Activated CD4-positive, alpha-beta T cell treated with anti-CD3 and anti-CD28 coated beads, Interleukin-2, amount 10 ng/mL, durations not matched to agents 7 days and 5 days (primary cell): ENCODE measurements around the gene SORCS2. TPM values are rescaled to one million over a fixed set of nuclear protein-coding genes. Genes with fewer than 3 reads are reported as not detected.

Source experiments
- CTCF ChIA-PET: fragments of 350-600 bp; sonication (Branson Sonifier 250); formaldehyde crosslinking; loops from one replicate; lab custom pipeline; 2021; ENCODE audit warnings: antibody characterized with exemption; lab: Charles Lee
- POLR2A ChIA-PET: fragments of 350-600 bp; sonication (Branson Sonifier 250); formaldehyde crosslinking; loops from one replicate; lab custom pipeline; 2021; ENCODE audit warnings: antibody characterized with exemption; lab: Charles Lee
- DNase-seq: peaks from one replicate; pipeline ENCODE4 v3.0.0-alpha.2; 2020
- H3K27ac Mint-ChIP-seq: one replicate; pipeline ENCODE4 v1.8.0; 2021; ENCODE audit warnings: mild to moderate bottlenecking, moderate library complexity, mixed read lengths
- H3K27me3 Mint-ChIP-seq: one replicate; pipeline ENCODE4 v1.8.0; 2021; ENCODE audit warnings: mixed read lengths
- H3K36me3 Mint-ChIP-seq: one replicate; pipeline ENCODE4 v1.8.0; 2021; ENCODE audit warnings: low read depth, mixed read lengths
- H3K4me1 Mint-ChIP-seq: one replicate; pipeline ENCODE4 v1.8.0; 2021; ENCODE audit warnings: mixed read lengths
- H3K4me3 Mint-ChIP-seq: one replicate; pipeline ENCODE4 v1.8.0; 2021; ENCODE audit warnings: mild to moderate bottlenecking, moderate library complexity, mixed read lengths
- H3K9me3 Mint-ChIP-seq: one replicate; pipeline ENCODE4 v1.8.0; 2021; ENCODE audit warnings: mixed read lengths
- total RNA-seq, 2 experiments: library from RNA; stranded (reverse); gene quantifications; one replicate each; pipeline ENCODE4 v1.2.3, GENCODE V29; 2021

SORCS2 gene
- total RNA-seq, 2 experiments from 2014 or later, result not detected

DNA sequence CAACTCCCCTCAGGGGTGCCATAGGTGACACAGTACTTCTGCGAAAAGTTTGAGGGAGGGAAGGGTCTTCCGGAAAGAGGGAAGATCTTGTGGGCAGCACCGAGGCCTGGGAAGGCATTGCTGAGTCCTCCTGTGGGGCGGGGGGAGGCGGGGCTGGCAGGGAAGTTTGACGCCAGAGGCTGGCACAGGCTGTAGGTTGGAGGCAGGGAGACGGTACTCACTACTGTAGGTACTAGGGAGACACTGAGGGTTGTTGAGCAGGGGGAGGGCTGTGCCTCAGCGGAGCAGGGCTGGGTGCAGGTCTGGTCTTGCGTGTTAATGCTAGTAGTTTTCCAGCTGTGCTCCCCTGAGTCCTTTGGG lies 265.7 kb downstream of the SORCS2 start:
- no peak for DNase-seq
- POLR2A ChIA-PET, result no interaction called here
- H3K9me3 Mint-ChIP-seq, result no peaks in the 10 kb centered on the region
- CTCF ChIA-PET, result interaction anchor here (1.2 kb wide), 1 partner anchor 13 kb away, joined by 3 read pairs; no protein-coding TSS in a partner anchor
- no peaks in the 10 kb centered on the region for H3K27me3 Mint-ChIP-seq
- H3K4me1 Mint-ChIP-seq, result no peaks in the 10 kb centered on the region
- no peaks in the 10 kb centered on the region for H3K36me3 Mint-ChIP-seq
- no peak overlapping the region for H3K4me3 Mint-ChIP-seq
- H3K27ac Mint-ChIP-seq, result no peak overlapping the region

DNA sequence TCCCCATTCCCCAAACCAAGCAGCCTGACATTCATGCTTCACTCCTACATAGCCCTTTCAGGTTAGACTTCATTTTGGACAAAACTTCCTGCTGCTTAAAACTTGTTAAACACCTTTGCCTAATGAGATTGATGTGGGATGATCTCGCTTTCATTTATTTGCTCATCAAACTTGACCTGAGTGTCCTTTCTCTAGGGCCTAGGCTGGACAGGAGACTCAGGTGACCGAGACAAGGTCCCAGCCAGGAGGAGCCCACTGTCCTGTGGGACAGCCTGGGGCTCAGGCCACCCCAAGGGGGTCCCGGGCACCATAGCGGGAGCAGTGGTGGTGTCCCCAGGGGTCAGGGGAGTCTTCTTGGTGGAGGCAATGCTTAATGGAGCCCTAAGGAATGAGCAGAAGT lies 266.1 kb downstream of the SORCS2 start:
- Mint-ChIP-seq H3K9me3 (no peaks in the 10 kb centered on the region), H3K27ac (no peak overlapping the region), H3K36me3 (no peaks in the 10 kb centered on the region), H3K4me3 (no peak overlapping the region), H3K27me3 (no peaks in the 10 kb centered on the region), H3K4me1 (no peaks in the 10 kb centered on the region)
- no peak for DNase-seq
- ChIA-PET CTCF (interaction anchor here (1.2 kb wide), 1 partner anchor 12 kb away, joined by 3 read pairs; no protein-coding TSS in a partner anchor), POLR2A (no interaction called here)

DNA sequence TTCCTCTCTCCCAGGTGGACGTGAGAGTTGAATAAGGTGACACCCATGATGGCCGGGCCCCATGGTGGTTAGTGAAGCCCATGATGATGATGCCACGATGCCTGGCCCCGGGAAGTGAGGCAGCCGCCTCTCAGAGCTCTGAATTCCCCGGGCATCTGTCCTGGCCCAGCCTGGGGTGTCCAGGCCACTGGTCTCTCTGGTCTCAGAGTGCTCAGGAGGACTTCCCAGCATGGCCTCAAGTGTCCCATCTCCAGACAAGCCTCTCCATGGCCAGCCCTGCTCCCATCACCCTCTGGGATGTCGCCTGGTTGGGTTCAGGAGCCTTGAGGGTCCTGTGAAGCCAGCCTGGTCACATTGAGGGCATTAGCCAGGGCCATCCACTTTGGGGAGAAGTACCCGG lies 267.1 kb downstream of the SORCS2 start:
- Mint-ChIP-seq H3K27me3 (no peaks in the 10 kb centered on the region), H3K27ac (no peak overlapping the region), H3K36me3 (no peaks in the 10 kb centered on the region), H3K4me3 (no peak overlapping the region), H3K4me1 (no peaks in the 10 kb centered on the region), H3K9me3 (no peaks in the 10 kb centered on the region)
- ChIA-PET POLR2A (no interaction called here), CTCF (no interaction called here)
- DNase-seq, result no peak

DNA sequence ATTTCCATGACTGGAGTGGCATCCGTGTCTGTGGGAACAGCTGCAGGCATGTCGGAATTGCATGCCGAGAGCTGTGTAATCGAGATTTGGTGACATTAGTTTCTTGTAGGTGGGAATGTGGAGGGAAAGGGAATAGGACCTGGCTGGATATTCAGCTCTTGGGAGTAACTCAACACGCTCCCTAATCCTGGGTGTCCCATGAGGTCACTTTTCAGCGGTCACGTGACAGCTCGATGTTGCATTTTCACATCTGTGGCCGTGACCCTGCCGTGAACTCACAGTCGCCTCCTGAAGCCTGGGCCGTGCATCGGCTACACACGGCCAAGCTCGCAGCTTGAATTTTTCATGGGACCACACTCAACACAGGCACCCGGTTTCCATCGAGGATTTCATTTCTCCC lies 268.2 kb downstream of the SORCS2 start:
- Mint-ChIP-seq H3K27ac (no peak overlapping the region), H3K36me3 (no peaks in the 10 kb centered on the region), H3K27me3 (no peaks in the 10 kb centered on the region), H3K9me3 (peaks cover under 1% of the 10 kb centered on the region), H3K4me3 (no peak overlapping the region), H3K4me1 (no peaks in the 10 kb centered on the region)
- ChIA-PET CTCF (no interaction called here), POLR2A (no interaction called here)
- DNase-seq, result no peak

DNA sequence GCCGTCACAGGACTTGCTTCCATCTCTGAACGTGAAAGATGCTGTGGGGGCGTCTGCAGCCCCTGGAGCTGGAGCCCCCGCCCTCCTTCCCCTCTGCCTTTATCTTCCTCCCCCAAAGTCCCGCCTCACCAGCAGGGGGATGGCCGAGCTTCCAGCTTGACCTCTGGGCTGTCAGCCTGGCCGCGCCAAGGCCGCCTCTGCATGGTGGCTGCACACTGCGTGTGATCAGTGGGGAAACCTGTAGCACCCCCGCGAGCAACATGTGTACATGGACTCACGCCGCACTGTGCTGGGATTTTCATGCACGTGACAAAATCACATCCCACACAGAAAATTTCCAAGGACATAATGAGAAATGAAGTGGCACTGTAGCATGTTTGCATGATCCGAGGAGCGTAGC lies 268.9 kb downstream of the SORCS2 start:
- ChIA-PET POLR2A (no interaction called here), CTCF (no interaction called here)
- H3K4me3 Mint-ChIP-seq, result no peak overlapping the region
- no peaks in the 10 kb centered on the region for H3K27me3 Mint-ChIP-seq
- H3K36me3 Mint-ChIP-seq, result no peaks in the 10 kb centered on the region
- DNase-seq, result no peak
- peaks cover 2% of the 10 kb centered on the region for H3K9me3 Mint-ChIP-seq
- no peak overlapping the region for H3K27ac Mint-ChIP-seq
- no peaks in the 10 kb centered on the region for H3K4me1 Mint-ChIP-seq

DNA sequence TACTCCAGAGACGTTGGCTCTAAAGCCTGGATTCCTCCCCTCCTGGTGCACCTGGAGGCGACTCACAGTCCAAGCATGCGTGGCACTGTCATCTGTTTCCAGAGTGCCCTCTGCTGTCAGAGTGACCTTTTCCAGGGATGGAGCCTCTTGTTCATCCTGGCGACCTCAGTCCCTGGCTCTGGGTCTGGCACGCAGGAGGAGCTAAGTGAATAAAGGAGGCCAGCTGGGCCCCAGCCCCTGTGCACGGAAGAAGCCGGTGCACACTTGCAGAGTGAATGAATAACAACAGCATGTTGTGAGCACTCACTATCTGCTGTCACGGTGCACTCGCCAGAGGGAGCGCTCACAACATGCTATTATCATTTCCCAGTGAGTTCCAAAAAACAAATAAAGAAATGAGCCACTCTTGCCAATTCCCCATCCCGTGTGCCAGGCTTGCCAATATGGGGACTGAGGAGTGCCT lies 270.2 kb downstream of the SORCS2 start:
- Mint-ChIP-seq H3K4me3 (no peak overlapping the region), H3K36me3 (no peaks in the 10 kb centered on the region), H3K4me1 (no peaks in the 10 kb centered on the region), H3K27ac (no peak overlapping the region), H3K27me3 (no peaks in the 10 kb centered on the region), H3K9me3 (peaks cover 2% of the 10 kb centered on the region)
- no peak for DNase-seq
- ChIA-PET CTCF (no interaction called here), POLR2A (no interaction called here)

DNA sequence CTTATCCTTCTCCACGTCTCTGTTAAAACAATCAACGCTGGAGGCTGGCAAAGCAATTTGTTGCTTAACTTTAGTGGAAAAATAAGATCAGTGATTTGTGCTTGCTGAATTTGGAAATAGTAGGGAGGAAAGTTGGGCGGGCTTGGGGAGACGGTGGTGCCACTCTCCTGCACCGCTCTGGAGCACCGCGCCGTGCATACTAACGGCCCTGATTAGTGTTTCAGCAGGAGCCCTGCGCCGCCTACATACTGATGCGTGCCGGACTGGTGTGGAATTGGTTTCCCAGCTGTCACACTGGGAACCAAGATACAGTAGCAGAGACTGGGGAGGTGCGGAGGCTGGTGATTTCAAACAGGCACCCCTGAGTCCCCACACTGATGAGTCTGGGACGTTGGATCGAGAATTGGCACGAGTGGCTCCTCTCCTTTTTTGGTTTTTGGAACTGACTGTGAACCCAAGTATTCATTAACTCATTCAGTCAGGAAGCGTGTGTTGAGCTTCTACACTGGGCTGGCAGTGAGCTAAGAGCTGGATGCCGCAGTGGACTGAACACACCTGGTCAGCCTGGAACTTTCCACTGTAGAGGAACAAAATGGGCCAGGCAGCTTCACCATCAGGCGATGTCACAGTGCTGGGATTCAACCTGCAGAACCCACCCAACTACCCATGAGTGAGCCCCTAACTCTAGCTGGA lies 271.4 kb downstream of the SORCS2 start:
- peaks cover 2% of the 10 kb centered on the region for H3K9me3 Mint-ChIP-seq
- no peaks in the 10 kb centered on the region for H3K27me3 Mint-ChIP-seq
- DNase-seq, result no peak
- H3K27ac Mint-ChIP-seq, result no peak overlapping the region
- ChIA-PET POLR2A (no interaction called here), CTCF (no interaction called here)
- H3K4me1 Mint-ChIP-seq, result no peaks in the 10 kb centered on the region
- no peaks in the 10 kb centered on the region for H3K36me3 Mint-ChIP-seq
- H3K4me3 Mint-ChIP-seq, result no peak overlapping the region

DNA sequence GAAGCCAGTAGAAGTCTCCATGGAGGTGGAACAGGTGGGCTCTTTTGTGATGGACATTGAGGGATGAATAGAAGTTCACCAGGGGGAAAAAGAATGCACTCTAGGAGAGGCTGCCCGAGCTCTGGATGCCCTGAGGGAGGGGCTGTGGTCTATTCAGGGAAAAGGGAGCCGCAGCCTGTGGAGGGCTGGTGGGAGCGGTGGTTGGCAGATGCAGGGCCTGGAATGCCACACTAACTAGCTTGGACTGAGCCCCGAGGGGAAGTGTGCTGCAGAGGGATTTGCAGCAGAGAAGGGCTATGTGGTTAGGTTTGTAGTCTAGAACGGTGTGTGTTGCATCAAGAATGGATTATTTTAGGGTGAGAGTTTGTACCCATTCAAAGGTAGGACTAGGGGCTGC lies 271.9 kb downstream of the SORCS2 start:
- no peak overlapping the region for H3K4me3 Mint-ChIP-seq
- CTCF ChIA-PET, result no interaction called here
- no peak overlapping the region for H3K27ac Mint-ChIP-seq
- H3K4me1 Mint-ChIP-seq, result no peaks in the 10 kb centered on the region
- H3K36me3 Mint-ChIP-seq, result no peaks in the 10 kb centered on the region
- POLR2A ChIA-PET, result no interaction called here
- no peak for DNase-seq
- peaks cover 2% of the 10 kb centered on the region for H3K9me3 Mint-ChIP-seq
- H3K27me3 Mint-ChIP-seq, result no peaks in the 10 kb centered on the region

DNA sequence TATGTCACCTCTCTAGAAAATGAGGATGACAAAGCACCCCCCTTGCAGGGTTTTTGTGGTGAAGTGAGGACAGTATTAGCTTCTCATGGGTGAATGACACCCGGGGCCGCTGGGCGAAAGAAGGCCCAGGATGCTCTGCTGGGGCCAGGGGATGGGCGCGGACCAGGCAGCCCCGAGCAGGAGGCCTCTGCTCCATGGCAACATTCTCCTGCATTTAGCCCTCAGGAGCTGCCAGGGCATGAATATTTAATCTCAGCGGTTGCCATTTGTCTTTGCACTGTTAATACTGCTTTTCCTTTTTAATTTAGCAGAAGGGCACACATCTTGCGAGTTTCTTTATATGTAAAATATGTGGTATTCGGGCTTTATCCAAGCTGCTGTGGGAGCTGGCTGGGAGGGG lies 272.7 kb downstream of the SORCS2 start:
- Mint-ChIP-seq H3K27ac (no peak overlapping the region), H3K9me3 (peaks cover 2% of the 10 kb centered on the region), H3K36me3 (no peaks in the 10 kb centered on the region), H3K4me3 (no peak overlapping the region), H3K27me3 (no peaks in the 10 kb centered on the region), H3K4me1 (no peaks in the 10 kb centered on the region)
- no peak for DNase-seq
- ChIA-PET CTCF (no interaction called here), POLR2A (no interaction called here)

DNA sequence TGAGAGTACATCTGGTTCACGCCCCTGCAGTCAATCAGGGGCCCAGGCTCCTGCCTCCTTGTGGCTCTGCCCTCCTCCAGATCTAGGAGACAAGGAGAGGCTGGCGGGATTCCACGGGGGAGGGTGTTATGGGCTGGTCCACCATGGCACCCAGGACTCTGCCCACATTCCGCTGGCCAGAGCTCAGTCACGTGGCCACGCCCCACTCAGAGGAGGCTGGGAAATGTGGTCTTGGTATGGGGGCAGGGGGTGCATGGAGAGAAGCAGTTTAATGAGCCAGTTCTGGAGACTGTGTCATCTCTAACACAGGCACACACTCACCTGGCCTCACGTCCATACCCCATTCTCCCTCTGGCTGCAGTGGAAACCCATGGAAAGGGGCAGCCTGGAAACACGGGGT lies 273.9 kb downstream of the SORCS2 start:
- no peaks in the 10 kb centered on the region for H3K36me3 Mint-ChIP-seq
- H3K27me3 Mint-ChIP-seq, result no peaks in the 10 kb centered on the region
- DNase-seq, result no peak
- CTCF ChIA-PET, result interaction anchor here (1.4 kb wide), 1 partner anchor 35 kb away, joined by 3 read pairs; no protein-coding TSS in a partner anchor
- H3K9me3 Mint-ChIP-seq, result peaks cover 2% of the 10 kb centered on the region
- H3K4me3 Mint-ChIP-seq, result no peak overlapping the region
- H3K27ac Mint-ChIP-seq, result no peak overlapping the region
- H3K4me1 Mint-ChIP-seq, result no peaks in the 10 kb centered on the region
- POLR2A ChIA-PET, result no interaction called here

DNA sequence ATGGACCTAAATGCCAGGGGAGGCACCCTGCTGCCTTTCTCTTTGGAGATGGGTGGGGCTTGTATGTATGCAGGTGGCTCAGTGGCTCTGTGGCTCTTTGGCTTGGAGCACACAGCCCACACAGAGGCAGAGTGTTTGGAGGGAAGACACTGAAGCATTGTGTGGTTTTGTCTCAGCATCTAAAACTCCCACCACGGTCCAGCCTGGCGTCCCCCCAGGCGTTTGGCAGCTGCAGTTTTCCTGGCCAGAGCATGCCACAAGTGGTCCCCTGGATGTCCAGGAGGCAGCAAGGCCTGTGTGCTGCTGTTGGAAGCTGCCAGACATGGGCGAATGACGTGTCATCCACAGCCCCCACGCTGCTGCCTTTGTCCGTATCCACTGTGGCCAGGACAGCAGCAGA lies 274.6 kb downstream of the SORCS2 start:
- POLR2A ChIA-PET, result no interaction called here
- CTCF ChIA-PET, result interaction anchor here (0.7 to 1.4 kb wide), 2 partner anchors 35 to 215 kb away, joined by 3 read pairs; no protein-coding TSS in a partner anchor
- Mint-ChIP-seq H3K4me1 (no peaks in the 10 kb centered on the region), H3K27me3 (no peaks in the 10 kb centered on the region), H3K36me3 (no peaks in the 10 kb centered on the region), H3K9me3 (peaks cover 2% of the 10 kb centered on the region), H3K27ac (no peak overlapping the region), H3K4me3 (no peak overlapping the region)
- no peak for DNase-seq

DNA sequence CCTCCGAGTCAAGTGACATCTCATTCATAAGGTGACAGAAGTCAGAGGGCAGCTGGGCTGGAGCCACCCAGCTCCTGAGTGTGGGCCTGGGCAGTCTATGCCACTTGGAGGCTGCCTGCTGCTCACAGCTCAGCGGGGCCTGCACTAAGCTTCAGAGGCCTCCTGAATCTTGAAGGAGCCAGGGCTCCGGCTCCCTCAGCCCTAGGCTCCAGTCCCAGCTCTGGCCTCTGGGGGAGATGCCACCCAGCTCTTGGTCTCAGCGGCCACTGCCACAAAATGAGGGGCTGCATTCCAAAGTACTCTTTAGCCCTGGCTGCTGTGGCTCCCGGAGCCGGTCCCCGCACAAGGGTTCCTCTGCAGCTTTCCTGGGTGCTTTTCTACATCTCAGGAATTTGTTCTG lies 275.1 kb downstream of the SORCS2 start:
- ChIA-PET POLR2A (no interaction called here), CTCF (interaction anchor here (1.0 to 1.4 kb wide), 2 partner anchors 10 to 36 kb away, joined by 3 read pairs; no protein-coding TSS in a partner anchor)
- H3K36me3 Mint-ChIP-seq, result no peaks in the 10 kb centered on the region
- H3K27ac Mint-ChIP-seq, result no peak overlapping the region
- H3K4me3 Mint-ChIP-seq, result no peak overlapping the region
- DNase-seq, result no peak
- no peaks in the 10 kb centered on the region for H3K27me3 Mint-ChIP-seq
- H3K4me1 Mint-ChIP-seq, result no peaks in the 10 kb centered on the region
- H3K9me3 Mint-ChIP-seq, result peaks cover 2% of the 10 kb centered on the region

DNA sequence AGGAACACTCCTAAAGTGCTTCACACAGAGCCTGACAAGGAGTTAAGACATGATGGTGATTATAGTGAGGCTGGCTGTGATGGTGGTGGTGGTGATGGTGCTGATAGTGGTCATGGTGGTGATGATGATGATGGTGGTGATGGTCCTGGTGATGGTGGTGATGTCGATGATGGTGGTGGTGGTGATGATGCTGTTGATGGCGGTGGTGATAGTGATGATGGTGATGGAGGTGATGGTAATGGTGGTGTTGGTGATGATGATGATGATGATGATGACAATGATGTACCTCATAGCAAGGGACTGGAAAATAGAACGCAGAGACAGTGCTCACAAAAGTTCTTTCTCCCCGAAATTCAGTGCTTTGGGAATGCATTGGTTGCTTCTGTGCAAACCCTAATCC lies 276.7 kb downstream of the SORCS2 start:
- peaks cover 2% of the 10 kb centered on the region for H3K9me3 Mint-ChIP-seq
- no peak overlapping the region for H3K27ac Mint-ChIP-seq
- H3K36me3 Mint-ChIP-seq, result no peaks in the 10 kb centered on the region
- H3K4me1 Mint-ChIP-seq, result no peaks in the 10 kb centered on the region
- no peak for DNase-seq
- POLR2A ChIA-PET, result interaction anchor here (0.5 kb wide), 1 partner anchor 93 kb away, joined by 3 read pairs; no protein-coding TSS in a partner anchor
- CTCF ChIA-PET, result no interaction called here
- no peaks in the 10 kb centered on the region for H3K27me3 Mint-ChIP-seq
- H3K4me3 Mint-ChIP-seq, result no peak overlapping the region

DNA sequence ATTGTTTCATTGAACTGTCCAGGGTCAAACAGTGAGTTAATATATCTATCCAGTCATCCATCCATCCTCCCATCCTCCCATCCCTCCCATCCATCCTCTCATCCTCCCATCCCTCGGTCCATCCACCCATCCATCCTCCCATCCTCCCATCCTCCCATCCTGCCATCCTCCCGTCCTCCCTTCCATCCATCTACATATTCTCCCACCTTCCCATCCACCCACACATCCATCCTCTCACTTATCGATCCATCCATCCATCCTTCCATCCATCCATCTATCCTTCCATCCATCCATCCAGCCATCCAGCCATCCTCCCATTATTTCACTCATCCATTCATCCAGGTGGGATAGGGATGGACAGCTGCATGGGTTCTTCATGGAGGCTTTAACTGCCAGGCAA lies 277.8 kb downstream of the SORCS2 start:
- POLR2A ChIA-PET, result no interaction called here
- no peak overlapping the region for H3K4me3 Mint-ChIP-seq
- H3K27me3 Mint-ChIP-seq, result no peaks in the 10 kb centered on the region
- H3K4me1 Mint-ChIP-seq, result no peaks in the 10 kb centered on the region
- H3K9me3 Mint-ChIP-seq, result peaks cover 2% of the 10 kb centered on the region
- no peaks in the 10 kb centered on the region for H3K36me3 Mint-ChIP-seq
- CTCF ChIA-PET, result no interaction called here
- DNase-seq, result no peak
- H3K27ac Mint-ChIP-seq, result no peak overlapping the region
